Measurements from ENCODE around the gene PEAK1. TPM values are rescaled to one million over a fixed set of nuclear protein-coding genes. Genes with fewer than 3 reads are reported as not detected.

The PEAK1 gene
- total and polyA plus RNA-seq, 3 experiments from 2014 or later = 2.2 to 26.3 (median 25.1) TPM

- no peaks in the 10 kb centered on the region for H3K36me3 ChIP-seq (ENCODE audit: insufficient read depth, low read length)
- no peaks in the 10 kb centered on the region for H3K4me1 ChIP-seq (ENCODE audit: insufficient read depth, low read length)
- H3K4me1 Mint-ChIP-seq = peaks cover 7 to 9% (median 9%) of the 10 kb centered on the region in 3 donors
- H3K36me3 Mint-ChIP-seq = peaks cover 3 to 34% (median 11%) of the 10 kb centered on the region in 3 donors
- POLR2A ChIA-PET = no interaction called here
- H3K9me3 ChIP-seq (ENCODE audit: low read length) = no peaks in the 10 kb centered on the region
- H3K4me3 ChIP-seq (ENCODE audit: low read length) = no peak overlapping the region
- no peak overlapping the region for H3K27ac ChIP-seq (ENCODE audit: low read depth, low read length)
- no peaks in the 10 kb centered on the region for H3K27me3 ChIP-seq (ENCODE audit: insufficient read depth, low read length, poor library complexity, severe bottlenecking)
- no peak overlapping the region for H3K4me3 Mint-ChIP-seq
- peaks cover 3 to 17% (median 14%) of the 10 kb centered on the region in 5 donors for H3K9me3 Mint-ChIP-seq
- peak overlapping the region in 5 of 8 donors; percentile 40 to 88 (median 75) for H3K27ac Mint-ChIP-seq
- no peak for DNase-seq
- peaks cover 0 to 1% of the 10 kb centered on the region in 2 donors for H3K27me3 Mint-ChIP-seq
- CTCF ChIA-PET = no interaction called here
Measured at GRCh38 chr15:77144026-77144425, 275.9 kb downstream of the PEAK1 start.

DNA sequence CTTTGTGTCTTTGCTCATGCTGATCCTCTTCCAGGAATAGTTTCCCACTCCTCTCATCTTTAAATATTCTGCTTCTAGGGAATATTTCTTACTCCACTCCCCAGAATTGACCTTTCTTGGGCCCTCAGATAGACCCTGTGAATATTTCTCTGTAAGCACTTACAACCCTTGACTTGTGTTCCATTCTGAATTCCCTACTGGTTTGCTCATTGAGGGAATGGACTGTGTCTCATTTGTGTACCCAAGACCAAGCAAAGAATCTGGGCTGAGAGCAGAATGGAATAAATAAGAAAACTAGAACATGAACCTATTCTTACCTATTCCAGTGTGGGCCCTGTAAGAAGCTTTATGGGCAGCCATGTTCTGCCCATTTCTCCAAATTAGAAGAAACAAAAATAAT, 276.3 kb downstream of the PEAK1 start:
- Mint-ChIP-seq H3K27me3 (peaks cover 0 to 1% of the 10 kb centered on the region in 2 donors), H3K9me3 (peaks cover 3 to 17% (median 14%) of the 10 kb centered on the region in 5 donors), H3K4me3 (no peak overlapping the region), H3K4me1 (peaks cover 7 to 9% (median 9%) of the 10 kb centered on the region in 3 donors), H3K27ac (peak overlapping the region in 5 of 8 donors; percentile 3 to 77 (median 53)), H3K36me3 (peaks cover 6 to 34% (median 11%) of the 10 kb centered on the region in 3 donors)
- no peaks in the 10 kb centered on the region for H3K27me3 ChIP-seq (ENCODE audit: insufficient read depth, low read length, poor library complexity, severe bottlenecking)
- no peaks in the 10 kb centered on the region for H3K36me3 ChIP-seq (ENCODE audit: insufficient read depth, low read length)
- ChIA-PET CTCF (no interaction called here), POLR2A (no interaction called here)
- H3K4me3 ChIP-seq (ENCODE audit: low read length) = no peak overlapping the region
- H3K9me3 ChIP-seq (ENCODE audit: low read length) = no peaks in the 10 kb centered on the region
- H3K27ac ChIP-seq (ENCODE audit: low read depth, low read length) = no peak overlapping the region
- no peak for DNase-seq
- no peaks in the 10 kb centered on the region for H3K4me1 ChIP-seq (ENCODE audit: insufficient read depth, low read length)

GRCh38 chr15:77143191-77143590, 276.7 kb downstream of the PEAK1 start:
- H3K9me3 Mint-ChIP-seq = peaks cover 3 to 17% (median 14%) of the 10 kb centered on the region in 5 donors
- peaks cover 0 to 1% of the 10 kb centered on the region in 2 donors for H3K27me3 Mint-ChIP-seq

GRCh38 chr15:77140220-77140619, 279.7 kb downstream of the PEAK1 start:
- no peaks in the 10 kb centered on the region for H3K4me1 ChIP-seq (ENCODE audit: insufficient read depth, low read length)
- peaks cover 7 to 9% (median 9%) of the 10 kb centered on the region in 3 donors for H3K4me1 Mint-ChIP-seq
- peaks cover 10 to 52% (median 22%) of the 10 kb centered on the region in 3 donors for H3K36me3 Mint-ChIP-seq
- H3K9me3 ChIP-seq (ENCODE audit: low read length) = no peaks in the 10 kb centered on the region
- no peaks in the 10 kb centered on the region for H3K27me3 ChIP-seq (ENCODE audit: insufficient read depth, low read length, poor library complexity, severe bottlenecking)
- ChIA-PET POLR2A (no interaction called here), CTCF (no interaction called here)
- H3K9me3 Mint-ChIP-seq = peaks cover 8 to 22% (median 17%) of the 10 kb centered on the region in 5 donors
- H3K27me3 Mint-ChIP-seq = peaks cover 0 to 1% of the 10 kb centered on the region in 2 donors
- DNase-seq = no peak
- H3K4me3 ChIP-seq (ENCODE audit: low read length) = no peak overlapping the region
- H3K27ac ChIP-seq (ENCODE audit: low read depth, low read length) = no peak overlapping the region
- no peaks in the 10 kb centered on the region for H3K36me3 ChIP-seq (ENCODE audit: insufficient read depth, low read length)
- no peak overlapping the region for H3K27ac Mint-ChIP-seq
- no peak overlapping the region for H3K4me3 Mint-ChIP-seq

More at GRCh38 chr15:77143191-77143590, 276.7 kb downstream of the PEAK1 start:
- H3K36me3 Mint-ChIP-seq = peaks cover 6 to 34% (median 11%) of the 10 kb centered on the region in 3 donors
- H3K9me3 ChIP-seq (ENCODE audit: low read length) = no peaks in the 10 kb centered on the region
- no peaks in the 10 kb centered on the region for H3K4me1 ChIP-seq (ENCODE audit: insufficient read depth, low read length)
- H3K27ac ChIP-seq (ENCODE audit: low read depth, low read length) = no peak overlapping the region
- POLR2A ChIA-PET = no interaction called here
- H3K4me3 Mint-ChIP-seq = no peak overlapping the region
- no peaks in the 10 kb centered on the region for H3K27me3 ChIP-seq (ENCODE audit: insufficient read depth, low read length, poor library complexity, severe bottlenecking)
- CTCF ChIA-PET = no interaction called here
- DNase-seq = no peak
- H3K4me3 ChIP-seq (ENCODE audit: low read length) = no peak overlapping the region
- peaks cover 7 to 9% (median 9%) of the 10 kb centered on the region in 3 donors for H3K4me1 Mint-ChIP-seq
- H3K36me3 ChIP-seq (ENCODE audit: insufficient read depth, low read length) = no peaks in the 10 kb centered on the region
- peak overlapping the region in 3 of 8 donors; percentile 53 to 77 (median 57) for H3K27ac Mint-ChIP-seq

- no peaks in the 10 kb centered on the region for H3K27me3 ChIP-seq (ENCODE audit: insufficient read depth, low read length, poor library complexity, severe bottlenecking)
- ChIA-PET POLR2A (no interaction called here), CTCF (no interaction called here)
- no peak overlapping the region for H3K27ac ChIP-seq (ENCODE audit: low read depth, low read length)
- no peaks in the 10 kb centered on the region for H3K36me3 ChIP-seq (ENCODE audit: insufficient read depth, low read length)
- no peak overlapping the region for H3K27ac Mint-ChIP-seq
- H3K27me3 Mint-ChIP-seq = peaks cover 0 to 1% of the 10 kb centered on the region in 2 donors
- no peaks in the 10 kb centered on the region for H3K9me3 ChIP-seq (ENCODE audit: low read length)
- no peak overlapping the region for H3K4me3 Mint-ChIP-seq
- H3K9me3 Mint-ChIP-seq = peaks cover 8 to 22% (median 17%) of the 10 kb centered on the region in 5 donors
- no peak for DNase-seq
- H3K4me1 ChIP-seq (ENCODE audit: insufficient read depth, low read length) = no peaks in the 10 kb centered on the region
- H3K4me1 Mint-ChIP-seq = peaks cover 4 to 7% (median 6%) of the 10 kb centered on the region in 3 donors
- peaks cover 10 to 52% (median 22%) of the 10 kb centered on the region in 3 donors for H3K36me3 Mint-ChIP-seq
- H3K4me3 ChIP-seq (ENCODE audit: low read length) = no peak overlapping the region
Measured at GRCh38 chr15:77139312-77139711, 280.6 kb downstream of the PEAK1 start.

DNA sequence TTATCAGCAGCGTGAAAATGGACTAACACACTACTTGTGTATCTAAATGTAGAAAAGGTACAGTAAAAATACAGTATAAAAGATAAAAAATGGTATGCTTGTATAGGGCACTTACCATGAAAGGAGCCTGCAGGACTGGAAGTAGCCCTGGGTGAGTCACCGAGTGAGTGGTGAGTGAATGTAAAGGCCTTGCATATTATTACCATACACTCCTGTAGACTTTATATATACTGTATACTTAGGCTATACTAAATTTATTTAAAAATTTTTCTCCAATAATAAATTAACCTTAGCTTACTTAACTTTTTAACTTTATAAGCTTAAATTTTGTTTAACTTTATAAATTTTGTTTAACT, 281.8 kb downstream of the PEAK1 start:
- H3K36me3 ChIP-seq (ENCODE audit: insufficient read depth, low read length) = no peaks in the 10 kb centered on the region
- Mint-ChIP-seq H3K27me3 (peaks cover 0 to 1% of the 10 kb centered on the region in 2 donors), H3K9me3 (peaks cover 8 to 22% (median 17%) of the 10 kb centered on the region in 5 donors), H3K36me3 (peaks cover 12 to 52% (median 30%) of the 10 kb centered on the region in 3 donors), H3K27ac (no peak overlapping the region), H3K4me3 (no peak overlapping the region), H3K4me1 (peaks cover 0 to 1% (median 0%) of the 10 kb centered on the region in 3 donors)
- no peaks in the 10 kb centered on the region for H3K4me1 ChIP-seq (ENCODE audit: insufficient read depth, low read length)
- H3K4me3 ChIP-seq (ENCODE audit: low read length) = no peak overlapping the region
- CTCF ChIA-PET = no interaction called here
- H3K9me3 ChIP-seq (ENCODE audit: low read length) = no peaks in the 10 kb centered on the region
- no peak for DNase-seq
- no peak overlapping the region for H3K27ac ChIP-seq (ENCODE audit: low read depth, low read length)
- H3K27me3 ChIP-seq (ENCODE audit: insufficient read depth, low read length, poor library complexity, severe bottlenecking) = no peaks in the 10 kb centered on the region
- POLR2A ChIA-PET = no interaction called here

DNA sequence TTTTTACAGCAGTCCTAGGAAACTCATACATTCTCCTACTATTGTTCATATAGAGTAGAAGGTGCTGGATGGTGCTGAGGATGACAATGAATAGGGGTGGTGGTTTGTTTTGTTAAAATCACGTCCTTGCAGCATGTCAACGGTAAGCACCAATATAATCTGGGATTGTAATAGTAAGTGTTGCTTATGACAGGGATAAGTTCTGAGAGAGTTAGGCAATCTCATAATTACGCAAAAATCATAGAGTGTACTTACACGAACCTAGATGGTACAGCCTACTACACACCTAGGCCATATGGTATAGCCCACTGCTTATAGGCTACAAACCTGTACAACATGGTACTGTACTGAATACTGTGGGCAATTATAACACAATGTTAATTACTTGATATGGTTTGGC, 284.7 kb downstream of the PEAK1 start:
- Histone ChIP-seq H3K9me3 (ENCODE audit: low read length) (no peaks in the 10 kb centered on the region), H3K36me3 (ENCODE audit: insufficient read depth, low read length) (no peaks in the 10 kb centered on the region), H3K4me1 (ENCODE audit: insufficient read depth, low read length) (no peaks in the 10 kb centered on the region), H3K27ac (ENCODE audit: low read depth, low read length) (no peak overlapping the region), H3K4me3 (ENCODE audit: low read length) (no peak overlapping the region), H3K27me3 (ENCODE audit: insufficient read depth, low read length, poor library complexity, severe bottlenecking) (no peaks in the 10 kb centered on the region)
- no peak for DNase-seq
- Mint-ChIP-seq H3K9me3 (peaks cover 0 to 8% (median 6%) of the 10 kb centered on the region in 5 donors), H3K4me3 (no peak overlapping the region), H3K36me3 (peaks cover 17 to 33% (median 29%) of the 10 kb centered on the region in 3 donors), H3K27me3 (no peaks in the 10 kb centered on the region), H3K4me1 (no peaks in the 10 kb centered on the region), H3K27ac (no peak overlapping the region)
- ChIA-PET CTCF (no interaction called here), POLR2A (no interaction called here)

GRCh38 chr15:77130315-77130930, 289.5 kb downstream of the PEAK1 start:
- no peaks in the 10 kb centered on the region for H3K4me1 ChIP-seq (ENCODE audit: insufficient read depth, low read length)
- H3K27me3 Mint-ChIP-seq = no peaks in the 10 kb centered on the region
- POLR2A ChIA-PET = no interaction called here

More at GRCh38 chr15:77130315-77130930, 289.5 kb downstream of the PEAK1 start:
- Mint-ChIP-seq H3K36me3 (peaks cover 11 to 16% (median 13%) of the 10 kb centered on the region in 3 donors), H3K4me3 (no peak overlapping the region), H3K27ac (no peak overlapping the region), H3K4me1 (peaks cover 6 to 9% (median 7%) of the 10 kb centered on the region in 3 donors), H3K9me3 (no peaks in the 10 kb centered on the region)
- H3K27ac ChIP-seq (ENCODE audit: low read depth, low read length) = no peak overlapping the region
- no peaks in the 10 kb centered on the region for H3K27me3 ChIP-seq (ENCODE audit: insufficient read depth, low read length, poor library complexity, severe bottlenecking)
- no peaks in the 10 kb centered on the region for H3K36me3 ChIP-seq (ENCODE audit: insufficient read depth, low read length)
- no peak for DNase-seq
- no peak overlapping the region for H3K4me3 ChIP-seq (ENCODE audit: low read length)
- CTCF ChIA-PET = no interaction called here
- H3K9me3 ChIP-seq (ENCODE audit: low read length) = no peaks in the 10 kb centered on the region
